GM23338 (cell line): ENCODE results near the gene COQ3. TPM values are rescaled to one million over a fixed set of nuclear protein-coding genes. Genes with fewer than 3 reads are reported as not detected.

Source experiments
- ATAC-seq: fragments of 200-7000 bp; cut with Tn5 transposase; 3 replicates; pipeline ENCODE4 v1.9.1; 2020
- DNase-seq: peaks from one replicate; pipeline ENCODE4 v3.0.0-alpha.2; 2015; ENCODE audit warnings: low spot score
- H2AFZ ChIP-seq: fragments of 200-600 bp; sonication (generic); 2 replicates; pipeline ENCODE4 v1.8.0; 2016; ENCODE audit warnings: antibody characterized with exemption, mild to moderate bottlenecking, moderate library complexity
- H3F3A ChIP-seq: fragments of 200-600 bp; sonication (generic); replicated peaks from 2 replicates; pipeline ENCODE4 v1.8.0; 2017; ENCODE audit warnings: antibody characterized with exemption, mixed run types, low read depth
- H3K27ac ChIP-seq: fragments of 200-600 bp; sonication (generic); 2 replicates; pipeline ENCODE4 v1.6.1; 2016; ENCODE audit warnings: low read depth
- H3K27me3 ChIP-seq: fragments of 200-600 bp; sonication (generic); 2 replicates; pipeline ENCODE4 v1.8.0; 2016; ENCODE audit warnings: mild to moderate bottlenecking, mixed run types, moderate library complexity; ENCODE audit not compliant: insufficient read depth
- H3K36me3 ChIP-seq: fragments of 200-600 bp; sonication (generic); 2 replicates; pipeline ENCODE4 v1.8.0; 2016; ENCODE audit warnings: mild to moderate bottlenecking; ENCODE audit not compliant: insufficient read depth
- H3K4me1 ChIP-seq: fragments of 200-600 bp; sonication (generic); 2 replicates; pipeline ENCODE4 v1.8.0; 2016; ENCODE audit warnings: mild to moderate bottlenecking, moderate library complexity; ENCODE audit not compliant: insufficient read depth
- H3K4me2 ChIP-seq: fragments of 200-600 bp; sonication (generic); 2 replicates; pipeline ENCODE4 v1.7.1; 2017; ENCODE audit warnings: mixed run types
- H3K4me3 ChIP-seq: fragments of 200-600 bp; sonication (generic); 2 replicates; pipeline ENCODE4 v1.6.1; 2016; ENCODE audit warnings: mixed run types
- H3K79me2 ChIP-seq: fragments of 200-600 bp; sonication (generic); replicated peaks from 2 replicates; pipeline ENCODE4 v1.8.0; 2017; ENCODE audit warnings: mild to moderate bottlenecking; ENCODE audit not compliant: insufficient read depth
- H3K9me2 ChIP-seq: fragments of 200-600 bp; sonication (generic); 2 replicates; pipeline ENCODE4 v1.8.0; 2017; ENCODE audit not compliant: insufficient read depth
- H4K20me1 ChIP-seq: fragments of 200-600 bp; sonication (generic); replicated peaks from 2 replicates; pipeline ENCODE4 v1.8.0; 2017; ENCODE audit warnings: mild to moderate bottlenecking; ENCODE audit not compliant: insufficient read depth
- H3K27ac Mint-ChIP-seq: 2 replicates; pipeline ENCODE4 v1.8.0; 2020; ENCODE audit warnings: inconsistent platforms, mild to moderate bottlenecking, moderate library complexity, mixed read lengths
- H3K27me3 Mint-ChIP-seq: 3 replicates; pipeline ENCODE4 v1.8.0; 2022; ENCODE audit warnings: low read depth, mild to moderate bottlenecking, moderate library complexity, mixed read lengths, inconsistent platforms; ENCODE audit not compliant: insufficient read depth, poor library complexity
- H3K36me3 Mint-ChIP-seq: 3 replicates; pipeline ENCODE4 v1.8.0; 2021; ENCODE audit warnings: low read depth, mild to moderate bottlenecking, inconsistent platforms, moderate library complexity, mixed read lengths
- H3K4me1 Mint-ChIP-seq: 3 replicates; pipeline ENCODE4 v1.8.0; 2020; ENCODE audit warnings: mild to moderate bottlenecking, inconsistent platforms, mixed read lengths
- H3K4me3 Mint-ChIP-seq: 3 replicates; pipeline ENCODE4 v1.8.0; 2021; ENCODE audit warnings: moderate library complexity, mild to moderate bottlenecking, inconsistent platforms, mixed read lengths
- H3K9me3 Mint-ChIP-seq: 3 replicates; pipeline ENCODE4 v1.8.0; 2020; ENCODE audit warnings: moderate library complexity, mild to moderate bottlenecking, inconsistent platforms, mixed read lengths
- CREB1 ChIP-seq: fragments of 250-450 bp; sonication (Bioruptor Pico); IDR thresholded peaks from 2 replicates; pipeline ENCODE4 v1.5.0; 2020; ENCODE audit warnings: low read depth, mild to moderate bottlenecking, moderate library complexity
- EZH2 ChIP-seq: fragments of 200-600 bp; sonication (generic); IDR thresholded peaks from one replicate; pipeline ENCODE4 v1.8.0; 2017; ENCODE audit warnings: antibody characterized with exemption, mild to moderate bottlenecking, low read depth; ENCODE audit not compliant: unreplicated experiment
- EZH2phosphoT487 ChIP-seq: fragments of 200-600 bp; sonication (generic); IDR thresholded peaks from one replicate; pipeline ENCODE4 v1.8.1; 2018; ENCODE audit warnings: antibody characterized with exemption; ENCODE audit not compliant: unreplicated experiment
- JUNB ChIP-seq: IDR thresholded peaks from one replicate; pipeline ENCODE4 v1.6.1; 2016; ENCODE audit warnings: antibody characterized with exemption; ENCODE audit not compliant: unreplicated experiment
- NANOG ChIP-seq: IDR thresholded peaks from 2 replicates; pipeline ENCODE4 v1.6.1; 2016; ENCODE audit warnings: antibody characterized with exemption, borderline replicate concordance
- POLR2AphosphoS5 ChIP-seq: IDR thresholded peaks from 2 replicates; pipeline ENCODE4 v1.6.1; 2016; ENCODE audit warnings: antibody characterized with exemption, low read depth
- STAT1 ChIP-seq: IDR thresholded peaks from one replicate; pipeline ENCODE4 v1.6.1; 2016; ENCODE audit warnings: antibody characterized with exemption; ENCODE audit not compliant: unreplicated experiment
- ZNF114 ChIP-seq: fragments of 250-450 bp; sonication (Bioruptor Pico); IDR thresholded peaks from 2 replicates; pipeline ENCODE4 v1.5.0; 2020; ENCODE audit warnings: mild to moderate bottlenecking, moderate library complexity
- ZNF331 ChIP-seq: fragments of 250-450 bp; sonication (Bioruptor Pico); IDR thresholded peaks from 2 replicates; pipeline ENCODE4 v1.5.0; 2020; ENCODE audit warnings: low read depth, mild to moderate bottlenecking, moderate library complexity
- polyA plus RNA-seq: library from polyadenylated mRNA; unstranded; fragments of >200 nt; fragmentation: Nextera tagmentation; extraction: Ambion mirVana; gene quantifications from 2 replicates; pipeline ENCODE4 v1.2.1, GENCODE V29; 2016
- total RNA-seq: library from RNA; depleted of rRNA; stranded (reverse); fragments of >200 nt; shearing (Covaris generic); gene quantifications from 2 replicates; pipeline ENCODE4 v1.2.3, GENCODE V29; 2014
- TF ChIP-seq, protein P1 (sequence below), 2 experiments: fragments of 200-600 bp in 1 of 2; sonication (generic) in 1 of 2; conservative IDR thresholded peaks; 2 replicates each; pipeline versions ENCODE4 v1.5.1 to v1.6.1; 2016 to 2017; ENCODE audit warnings: antibody characterized with exemption in 2 of 2, low read depth in 2 of 2, mild to moderate bottlenecking in 2 of 2, moderate library complexity in 1 of 2
- TF ChIP-seq, protein P2 (sequence below): IDR thresholded peaks from 2 replicates; pipeline ENCODE4 v1.6.1; 2016; ENCODE audit warnings: antibody characterized with exemption
- TF ChIP-seq, protein P3 (sequence below): IDR thresholded peaks from one replicate; pipeline ENCODE4 v1.6.1; 2018; ENCODE audit warnings: antibody characterized with exemption; ENCODE audit not compliant: unreplicated experiment

Gene COQ3
- total and polyA plus RNA-seq, 2 experiments from 2014 or later: 11.8 to 22.5 TPM

DNA sequence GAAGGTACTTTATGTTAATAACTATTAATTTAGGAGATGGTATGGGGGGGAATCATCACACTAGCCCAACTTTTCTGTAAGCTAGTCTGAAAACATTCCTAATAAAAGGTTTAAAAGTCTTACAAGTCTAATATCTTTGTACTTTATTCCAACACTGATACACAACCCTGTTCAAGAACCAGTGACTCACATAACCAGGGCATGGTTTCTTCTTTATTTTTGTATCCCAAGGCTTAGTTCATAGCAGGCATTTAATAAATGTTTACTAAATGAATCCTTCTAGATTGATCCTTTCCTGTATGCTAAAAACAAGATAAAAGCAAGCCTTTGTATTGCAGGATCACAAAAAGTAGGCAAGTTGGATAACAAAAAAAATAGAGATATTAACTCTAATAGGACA, 21.5 kb upstream of the COQ3 start:
- H3K4me1 ChIP-seq: no peaks in the 10 kb centered on the region
- H3K27me3 Mint-ChIP-seq: peaks cover 2% of the 10 kb centered on the region
- no peak overlapping the region for H3K27ac Mint-ChIP-seq
- DNase-seq (no peak), ATAC-seq (no peak)
- H3K36me3 Mint-ChIP-seq: peaks cover 35% of the 10 kb centered on the region
- no peak overlapping the region for H3K4me2 ChIP-seq
- TF ChIP-seq STAT1: no peak
- H3K9me3 Mint-ChIP-seq: no peaks in the 10 kb centered on the region
- no peaks in the 10 kb centered on the region for H3K27me3 ChIP-seq
- no peak overlapping the region for H2AFZ ChIP-seq
- H3K4me3 ChIP-seq: no peak overlapping the region
- peaks cover 46% of the 10 kb centered on the region for H4K20me1 ChIP-seq
- no peak overlapping the region for H3K4me3 Mint-ChIP-seq
- peaks cover 2% of the 10 kb centered on the region; the same call in 1 of the 2 replicates for H3K36me3 ChIP-seq
- H3K79me2 ChIP-seq: peaks cover 100% of the 10 kb centered on the region
- H3F3A ChIP-seq: no peaks in the 10 kb centered on the region
- H3K4me1 Mint-ChIP-seq: peaks cover 9% of the 10 kb centered on the region
- no peaks in the 10 kb centered on the region for H3K9me2 ChIP-seq
- no peak overlapping the region for H3K27ac ChIP-seq

DNA sequence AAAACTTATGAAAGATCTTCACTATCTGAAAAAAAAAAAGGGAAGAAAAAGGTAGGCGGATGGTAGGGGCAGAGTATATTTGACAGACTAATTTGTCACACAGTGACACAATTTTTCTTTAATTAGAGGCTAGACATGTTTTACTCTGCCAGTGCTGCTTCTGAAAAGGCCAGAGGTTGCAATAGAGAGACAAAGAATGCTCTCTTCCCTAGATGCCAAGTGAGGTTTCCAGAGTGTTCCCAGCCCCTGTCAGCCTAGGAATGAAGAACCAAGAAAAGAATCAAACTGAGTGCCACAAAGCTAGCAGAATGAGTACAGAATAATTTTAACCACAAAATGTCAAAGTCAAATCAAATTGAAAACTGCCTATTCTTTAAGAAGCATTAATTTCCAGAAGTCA, 18.1 kb upstream of the COQ3 start:
- DNase-seq (no peak), ATAC-seq (no peak)
- Histone ChIP-seq H3K36me3 (peaks cover 28% of the 10 kb centered on the region), H3K27me3 (no peaks in the 10 kb centered on the region), H3K79me2 (peaks cover 71% of the 10 kb centered on the region), H3F3A (no peaks in the 10 kb centered on the region), H3K4me1 (no peaks in the 10 kb centered on the region), H3K4me2 (no peak overlapping the region), H3K4me3 (no peak overlapping the region), H4K20me1 (peaks cover 34% of the 10 kb centered on the region), H3K9me2 (no peaks in the 10 kb centered on the region), H3K27ac (no peak overlapping the region), H2AFZ (no peak overlapping the region)
- Mint-ChIP-seq H3K9me3 (no peaks in the 10 kb centered on the region), H3K27me3 (peaks cover 2% of the 10 kb centered on the region), H3K4me3 (no peak overlapping the region), H3K36me3 (peaks cover 59% of the 10 kb centered on the region), H3K4me1 (peaks cover 4% of the 10 kb centered on the region; the same call in 1 of the 3 replicates), H3K27ac (no peak overlapping the region)
- TF ChIP-seq EZH2phosphoT487 (no peak), ZNF114 (CRISPR knock-in tag) (no peak), ZNF331 (CRISPR knock-in tag) (no peak), NANOG (no peak), EZH2 (no peak), POLR2AphosphoS5 (no peak), CREB1 (CRISPR knock-in tag) (no peak), STAT1 (no peak), JUNB (no peak)
- TF ChIP-seq, protein P1, sequence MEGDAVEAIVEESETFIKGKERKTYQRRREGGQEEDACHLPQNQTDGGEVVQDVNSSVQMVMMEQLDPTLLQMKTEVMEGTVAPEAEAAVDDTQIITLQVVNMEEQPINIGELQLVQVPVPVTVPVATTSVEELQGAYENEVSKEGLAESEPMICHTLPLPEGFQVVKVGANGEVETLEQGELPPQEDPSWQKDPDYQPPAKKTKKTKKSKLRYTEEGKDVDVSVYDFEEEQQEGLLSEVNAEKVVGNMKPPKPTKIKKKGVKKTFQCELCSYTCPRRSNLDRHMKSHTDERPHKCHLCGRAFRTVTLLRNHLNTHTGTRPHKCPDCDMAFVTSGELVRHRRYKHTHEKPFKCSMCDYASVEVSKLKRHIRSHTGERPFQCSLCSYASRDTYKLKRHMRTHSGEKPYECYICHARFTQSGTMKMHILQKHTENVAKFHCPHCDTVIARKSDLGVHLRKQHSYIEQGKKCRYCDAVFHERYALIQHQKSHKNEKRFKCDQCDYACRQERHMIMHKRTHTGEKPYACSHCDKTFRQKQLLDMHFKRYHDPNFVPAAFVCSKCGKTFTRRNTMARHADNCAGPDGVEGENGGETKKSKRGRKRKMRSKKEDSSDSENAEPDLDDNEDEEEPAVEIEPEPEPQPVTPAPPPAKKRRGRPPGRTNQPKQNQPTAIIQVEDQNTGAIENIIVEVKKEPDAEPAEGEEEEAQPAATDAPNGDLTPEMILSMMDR (conservative IDR thresholded peaks at IDR 0.05; ENCODE audit: low read depth in 2 of 2): no peak
- TF ChIP-seq, protein P2, sequence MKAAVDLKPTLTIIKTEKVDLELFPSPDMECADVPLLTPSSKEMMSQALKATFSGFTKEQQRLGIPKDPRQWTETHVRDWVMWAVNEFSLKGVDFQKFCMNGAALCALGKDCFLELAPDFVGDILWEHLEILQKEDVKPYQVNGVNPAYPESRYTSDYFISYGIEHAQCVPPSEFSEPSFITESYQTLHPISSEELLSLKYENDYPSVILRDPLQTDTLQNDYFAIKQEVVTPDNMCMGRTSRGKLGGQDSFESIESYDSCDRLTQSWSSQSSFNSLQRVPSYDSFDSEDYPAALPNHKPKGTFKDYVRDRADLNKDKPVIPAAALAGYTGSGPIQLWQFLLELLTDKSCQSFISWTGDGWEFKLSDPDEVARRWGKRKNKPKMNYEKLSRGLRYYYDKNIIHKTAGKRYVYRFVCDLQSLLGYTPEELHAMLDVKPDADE: no peak
- TF ChIP-seq, protein P3, sequence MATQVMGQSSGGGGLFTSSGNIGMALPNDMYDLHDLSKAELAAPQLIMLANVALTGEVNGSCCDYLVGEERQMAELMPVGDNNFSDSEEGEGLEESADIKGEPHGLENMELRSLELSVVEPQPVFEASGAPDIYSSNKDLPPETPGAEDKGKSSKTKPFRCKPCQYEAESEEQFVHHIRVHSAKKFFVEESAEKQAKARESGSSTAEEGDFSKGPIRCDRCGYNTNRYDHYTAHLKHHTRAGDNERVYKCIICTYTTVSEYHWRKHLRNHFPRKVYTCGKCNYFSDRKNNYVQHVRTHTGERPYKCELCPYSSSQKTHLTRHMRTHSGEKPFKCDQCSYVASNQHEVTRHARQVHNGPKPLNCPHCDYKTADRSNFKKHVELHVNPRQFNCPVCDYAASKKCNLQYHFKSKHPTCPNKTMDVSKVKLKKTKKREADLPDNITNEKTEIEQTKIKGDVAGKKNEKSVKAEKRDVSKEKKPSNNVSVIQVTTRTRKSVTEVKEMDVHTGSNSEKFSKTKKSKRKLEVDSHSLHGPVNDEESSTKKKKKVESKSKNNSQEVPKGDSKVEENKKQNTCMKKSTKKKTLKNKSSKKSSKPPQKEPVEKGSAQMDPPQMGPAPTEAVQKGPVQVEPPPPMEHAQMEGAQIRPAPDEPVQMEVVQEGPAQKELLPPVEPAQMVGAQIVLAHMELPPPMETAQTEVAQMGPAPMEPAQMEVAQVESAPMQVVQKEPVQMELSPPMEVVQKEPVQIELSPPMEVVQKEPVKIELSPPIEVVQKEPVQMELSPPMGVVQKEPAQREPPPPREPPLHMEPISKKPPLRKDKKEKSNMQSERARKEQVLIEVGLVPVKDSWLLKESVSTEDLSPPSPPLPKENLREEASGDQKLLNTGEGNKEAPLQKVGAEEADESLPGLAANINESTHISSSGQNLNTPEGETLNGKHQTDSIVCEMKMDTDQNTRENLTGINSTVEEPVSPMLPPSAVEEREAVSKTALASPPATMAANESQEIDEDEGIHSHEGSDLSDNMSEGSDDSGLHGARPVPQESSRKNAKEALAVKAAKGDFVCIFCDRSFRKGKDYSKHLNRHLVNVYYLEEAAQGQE: no peak
